OCI-LY7 (cell line): ENCODE results near the gene TCTN3. TPM values are rescaled to one million over a fixed set of nuclear protein-coding genes. Genes with fewer than 3 reads are reported as not detected.
A peak's percentile ranks its signal among the peaks of the same experiment; 100 is the strongest.

ENCODE experiments used
- BruUV-seq: library from RNA; stranded (reverse); fragments of 400-500 nt; replicated peaks from 2 replicates; lab custom pipeline; 2021; lab: Mats Ljungman, UMichigan
- CTCF ChIA-PET: fragments of 300-600 bp; sonication (Branson Sonifier 250); formaldehyde crosslinking; loops from one replicate; lab custom pipeline; 2022; ENCODE audit warnings: antibody characterized with exemption; ENCODE audit not compliant: unreplicated experiment; lab: Charles Lee
- POLR2A ChIA-PET: fragments of 300-600 bp; sonication (Branson Sonifier 250); formaldehyde crosslinking; loops from one replicate; lab custom pipeline; 2022; ENCODE audit warnings: antibody characterized with exemption; lab: Charles Lee
- DNase-seq: peaks from one replicate; pipeline ENCODE4 v3.0.0-alpha.2; 2015; ENCODE audit warnings: low spot score
- H2AFZ ChIP-seq: fragments of 200-600 bp; sonication (generic), shearing (Covaris generic); 2 replicates; pipeline ENCODE4 v1.6.1; 2014; ENCODE audit warnings: mild to moderate bottlenecking, antibody characterized with exemption, low read length, moderate library complexity
- H3K27ac ChIP-seq: fragments of 200-600 bp; sonication (generic); 2 replicates; pipeline ENCODE4 v1.5.1; 2014; ENCODE audit warnings: mixed run types, low read depth, mild to moderate bottlenecking, moderate library complexity, low read length, inconsistent platforms; ENCODE audit not compliant: poor library complexity, severe bottlenecking
- H3K36me3 ChIP-seq: fragments of 200-600 bp; sonication (generic); 2 replicates; pipeline ENCODE4 v1.6.1; 2014; ENCODE audit warnings: mild to moderate bottlenecking, antibody characterized with exemption, low read length, moderate library complexity, mixed read lengths; ENCODE audit not compliant: insufficient read depth
- H3K4me1 ChIP-seq: fragments of 200-600 bp; sonication (generic); 2 replicates; pipeline ENCODE4 v1.5.1; 2014; ENCODE audit warnings: mild to moderate bottlenecking, low read length; ENCODE audit not compliant: insufficient read depth, poor library complexity, severe bottlenecking
- H3K4me2 ChIP-seq: fragments of 200-600 bp; sonication (generic); 2 replicates; pipeline ENCODE4 v1.6.1; 2014; ENCODE audit warnings: mild to moderate bottlenecking, low read length
- H3K4me3 ChIP-seq: fragments of 200-600 bp; sonication (generic); 2 replicates; pipeline ENCODE4 v1.5.1; 2014; ENCODE audit warnings: mild to moderate bottlenecking, low read depth, low read length; ENCODE audit not compliant: poor library complexity, severe bottlenecking
- H3K79me2 ChIP-seq: fragments of 200-600 bp; sonication (generic); 2 replicates; pipeline ENCODE4 v1.6.1; 2016; ENCODE audit warnings: low read depth, mild to moderate bottlenecking, low read length, moderate library complexity, mixed read lengths; ENCODE audit not compliant: insufficient read depth
- H3K9me2 ChIP-seq: fragments of 200-600 bp; sonication (generic); 2 replicates; pipeline ENCODE4 v1.6.1; 2016; ENCODE audit warnings: mild to moderate bottlenecking, low read length, mixed read lengths; ENCODE audit not compliant: insufficient read depth
- H3K9me3 ChIP-seq: fragments of 200-600 bp; sonication (generic); 2 replicates; pipeline ENCODE4 v1.6.1; 2014; ENCODE audit warnings: mild to moderate bottlenecking, mixed run types, low read length, mixed read lengths
- H4K20me1 ChIP-seq: fragments of 200-600 bp; sonication (generic); 2 replicates; pipeline ENCODE4 v1.6.1; 2014; ENCODE audit warnings: mild to moderate bottlenecking, antibody characterized with exemption, low read length, moderate library complexity, mixed read lengths; ENCODE audit not compliant: insufficient read depth
- EZH2phosphoT487 ChIP-seq: fragments of 200-600 bp; sonication (generic); IDR thresholded peaks from 2 replicates; pipeline ENCODE4 v1.6.1; 2018; ENCODE audit warnings: low read depth, borderline replicate concordance, mild to moderate bottlenecking, mixed run types, antibody characterized with exemption, low read length, moderate library complexity, mixed read lengths
- intact Hi-C: fragments of 100-400 bp; cut with micrococcal nuclease; formaldehyde crosslinking; loops from one replicate; pipeline ENCODE4 v1.10.0; 2022; ENCODE audit not compliant: unreplicated experiment
- total RNA-seq, 2 experiments: library from RNA; depleted of rRNA in 1 of 2; stranded (reverse); fragments of >200 nt in 1 of 2; shearing (Covaris generic) in 1 of 2; gene quantifications; 2 replicates each; pipeline ENCODE4 v1.2.3, GENCODE V29; 2014 to 2022
- TF ChIP-seq, protein P1 (sequence below): fragments of 200-600 bp; sonication (generic); conservative IDR thresholded peaks from 2 replicates; pipeline ENCODE4 v1.5.1; 2014; ENCODE audit warnings: mild to moderate bottlenecking, antibody characterized with exemption, low read length, moderate library complexity, mixed read lengths

TCTN3 gene
- total RNA-seq, 2 experiments from 2014 or later, result 10.4 to 14.4 TPM

- Histone ChIP-seq H3K27ac (no peak overlapping the region), H3K79me2 (peaks cover 10% of the 10 kb centered on the region), H3K9me2 (no peaks in the 10 kb centered on the region), H3K9me3 (0 out of 2 replicates have a peak, but pooled peaks cover 15% of the 10 kb centered on the region), H3K36me3 (no peaks in the 10 kb centered on the region), H2AFZ (no peak overlapping the region; the same call in 1 of the 2 replicates), H4K20me1 (no peaks in the 10 kb centered on the region), H3K4me2 (no peak overlapping the region), H3K4me1 (peaks cover 13% of the 10 kb centered on the region), H3K4me3 (no peak overlapping the region)
- ChIA-PET POLR2A (interaction anchor here (1.0 kb wide), 1 partner anchor 17 kb away, joined by 4 read pairs; no protein-coding TSS in a partner anchor), CTCF (no interaction called here)
- no peak for TF ChIP-seq EZH2phosphoT487
- TF ChIP-seq, protein P1, sequence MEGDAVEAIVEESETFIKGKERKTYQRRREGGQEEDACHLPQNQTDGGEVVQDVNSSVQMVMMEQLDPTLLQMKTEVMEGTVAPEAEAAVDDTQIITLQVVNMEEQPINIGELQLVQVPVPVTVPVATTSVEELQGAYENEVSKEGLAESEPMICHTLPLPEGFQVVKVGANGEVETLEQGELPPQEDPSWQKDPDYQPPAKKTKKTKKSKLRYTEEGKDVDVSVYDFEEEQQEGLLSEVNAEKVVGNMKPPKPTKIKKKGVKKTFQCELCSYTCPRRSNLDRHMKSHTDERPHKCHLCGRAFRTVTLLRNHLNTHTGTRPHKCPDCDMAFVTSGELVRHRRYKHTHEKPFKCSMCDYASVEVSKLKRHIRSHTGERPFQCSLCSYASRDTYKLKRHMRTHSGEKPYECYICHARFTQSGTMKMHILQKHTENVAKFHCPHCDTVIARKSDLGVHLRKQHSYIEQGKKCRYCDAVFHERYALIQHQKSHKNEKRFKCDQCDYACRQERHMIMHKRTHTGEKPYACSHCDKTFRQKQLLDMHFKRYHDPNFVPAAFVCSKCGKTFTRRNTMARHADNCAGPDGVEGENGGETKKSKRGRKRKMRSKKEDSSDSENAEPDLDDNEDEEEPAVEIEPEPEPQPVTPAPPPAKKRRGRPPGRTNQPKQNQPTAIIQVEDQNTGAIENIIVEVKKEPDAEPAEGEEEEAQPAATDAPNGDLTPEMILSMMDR, result no peak
- no TSS peak for BruUV-seq
- DNase-seq, result peak; percentile 38
- intact Hi-C loops, result no loop called here
Measured at GRCh38 chr10:95697429-95697828, 3.7 kb upstream of the TCTN3 start.

- H3K4me2 ChIP-seq, result peak overlapping the region; percentile 55
- POLR2A ChIA-PET, result interaction anchor here (0.6 to 4.4 kb wide), 11 partner anchors 8 to 1707 kb away, joined by 3 to 34 read pairs (median 5); partner anchors contain the start of gene ENTPD1
- intact Hi-C loops, result loop anchor here (1.0 to 2.0 kb wide), 5 partner anchors 62 to 526 kb away; partner anchors contain the start of gene ENTPD1
- peaks cover 22% of the 10 kb centered on the region for H3K4me1 ChIP-seq
- 0 out of 2 replicates have a peak, but pooled peaks cover 12% of the 10 kb centered on the region for H3K9me3 ChIP-seq
- CTCF ChIA-PET, result interaction anchor here (0.6 to 3.9 kb wide), 4 partner anchors 48 to 170 kb away, joined by 4 to 88 read pairs (median 39); no protein-coding TSS in a partner anchor
- peak overlapping the region; percentile 67; the same call in 1 of the 2 replicates for H2AFZ ChIP-seq
- H3K4me3 ChIP-seq, result peak overlapping the region; percentile 30
- H3K27ac ChIP-seq, result no peak overlapping the region
- H3K79me2 ChIP-seq, result peaks cover 11% of the 10 kb centered on the region
- peaks cover 21% of the 10 kb centered on the region; the same call in 1 of the 2 replicates for H3K36me3 ChIP-seq
- no peaks in the 10 kb centered on the region for H3K9me2 ChIP-seq
- TF ChIP-seq EZH2phosphoT487, result no peak
- TF ChIP-seq, protein P1, result no peak
- BruUV-seq, result no TSS peak
- DNase-seq, result no peak
- H4K20me1 ChIP-seq, result no peaks in the 10 kb centered on the region
Measured at GRCh38 chr10:95694665-95695064, 938 bp upstream of the TCTN3 start.
